ENCODE measurements around the gene KCNS3.

DNA sequence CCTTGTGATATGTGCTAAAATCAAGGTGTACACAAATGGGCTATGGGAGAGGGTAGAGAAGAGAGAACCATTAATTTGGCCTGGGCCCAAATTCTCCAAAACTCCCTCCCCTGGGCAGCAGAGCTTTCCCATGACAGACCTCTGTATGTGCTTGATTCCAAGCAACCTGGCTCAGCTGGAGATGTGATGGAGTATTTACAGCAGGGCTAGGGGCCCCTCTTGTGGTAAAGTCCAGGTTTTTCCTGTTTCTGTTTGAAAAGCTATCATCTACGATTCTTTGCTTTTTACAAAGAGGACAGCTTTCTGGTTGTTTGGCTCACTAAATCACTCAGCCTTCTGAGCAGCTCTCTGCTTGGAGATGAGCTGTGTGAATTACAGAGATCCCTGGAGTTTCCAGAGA, 40.3 kb downstream of the KCNS3 start:
- TF ChIP-seq PAX5 (IDR thresholded peaks at IDR 0.05; ENCODE audit: insufficient read depth, low read length, severe bottlenecking) (no peak), POLR2A (IDR thresholded peaks at IDR 0.05; ENCODE audit: low read depth, low read length) (no peak), POU2F2 (IDR thresholded peaks at IDR 0.05; ENCODE audit: low read depth, low read length) (no peak), POLR2AphosphoS5 (IDR thresholded peaks at IDR 0.05; ENCODE audit: low read depth, low read length) (no peak), TAF1 (IDR thresholded peaks at IDR 0.05; ENCODE audit: low read depth, low read length) (no peak)

Measured in GM12891 (cell line).